Measurements from ENCODE around the gene UNG. TPM values are rescaled to one million over a fixed set of nuclear protein-coding genes. Genes with fewer than 3 reads are reported as not detected.

Gene UNG
- total RNA-seq, 2 experiments from 2014 or later = 3.3 to 3.6 TPM

DNA sequence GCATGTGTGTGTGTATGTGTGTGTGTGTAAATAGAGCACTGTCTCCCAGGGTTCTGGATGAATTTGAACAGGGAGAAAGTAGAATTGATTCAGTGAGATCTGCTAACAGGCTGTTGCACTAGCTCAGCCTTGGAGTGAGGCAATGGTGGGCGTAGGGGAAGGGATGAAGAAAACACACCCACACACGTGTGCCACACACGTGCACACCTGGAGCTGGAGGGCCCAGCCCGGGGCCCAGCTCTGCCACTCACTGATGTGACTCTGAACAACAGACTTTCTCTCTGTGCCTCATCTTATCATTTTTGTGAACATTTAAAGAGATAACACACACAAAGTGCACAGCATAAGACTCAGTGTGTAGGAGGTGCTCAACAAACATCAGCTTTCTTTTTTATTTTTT, 23.2 kb downstream of the UNG start:
- intact Hi-C loops (cut with DNase I, micrococcal nuclease) = no loop called here
- TF ChIP-seq, protein P1, sequence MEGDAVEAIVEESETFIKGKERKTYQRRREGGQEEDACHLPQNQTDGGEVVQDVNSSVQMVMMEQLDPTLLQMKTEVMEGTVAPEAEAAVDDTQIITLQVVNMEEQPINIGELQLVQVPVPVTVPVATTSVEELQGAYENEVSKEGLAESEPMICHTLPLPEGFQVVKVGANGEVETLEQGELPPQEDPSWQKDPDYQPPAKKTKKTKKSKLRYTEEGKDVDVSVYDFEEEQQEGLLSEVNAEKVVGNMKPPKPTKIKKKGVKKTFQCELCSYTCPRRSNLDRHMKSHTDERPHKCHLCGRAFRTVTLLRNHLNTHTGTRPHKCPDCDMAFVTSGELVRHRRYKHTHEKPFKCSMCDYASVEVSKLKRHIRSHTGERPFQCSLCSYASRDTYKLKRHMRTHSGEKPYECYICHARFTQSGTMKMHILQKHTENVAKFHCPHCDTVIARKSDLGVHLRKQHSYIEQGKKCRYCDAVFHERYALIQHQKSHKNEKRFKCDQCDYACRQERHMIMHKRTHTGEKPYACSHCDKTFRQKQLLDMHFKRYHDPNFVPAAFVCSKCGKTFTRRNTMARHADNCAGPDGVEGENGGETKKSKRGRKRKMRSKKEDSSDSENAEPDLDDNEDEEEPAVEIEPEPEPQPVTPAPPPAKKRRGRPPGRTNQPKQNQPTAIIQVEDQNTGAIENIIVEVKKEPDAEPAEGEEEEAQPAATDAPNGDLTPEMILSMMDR (IDR thresholded peaks at IDR 0.05) = no peak
- Histone ChIP-seq H3K9me3 (ENCODE audit: control insufficient read depth in 1 of 2, insufficient read depth in 1 of 2, low read length in 2 of 2) (no peaks in the 10 kb centered on the region), H3K4me3 (ENCODE audit: low read length) (no peak overlapping the region), H3K27me3 (ENCODE audit: control insufficient read depth in 1 of 2, insufficient read depth in 2 of 2, low read length in 2 of 2) (no peaks in the 10 kb centered on the region), H3K36me3 (ENCODE audit: insufficient read depth, low read length) (peaks cover 3% of the 10 kb centered on the region), H3K27ac (ENCODE audit: low read depth in 1 of 2, low read length in 2 of 2) (no peak overlapping the region), H3K4me1 (ENCODE audit: insufficient read depth, low read length) (peaks cover 5% of the 10 kb centered on the region)
- ChIA-PET POLR2A (no interaction called here), CTCF (no interaction called here)
- Mint-ChIP-seq H3K4me1 (ENCODE audit: low read depth) (peaks cover 4% of the 10 kb centered on the region), H3K27me3 (no peaks in the 10 kb centered on the region), H3K4me3 (no peak overlapping the region), H3K36me3 (ENCODE audit: low read depth) (no peaks in the 10 kb centered on the region), H3K9me3 (no peaks in the 10 kb centered on the region), H3K27ac (no peak overlapping the region)
- DNase-seq (no peak), ATAC-seq (ENCODE audit: poor library complexity) (no peak)

GRCh38 chr12:109121346-109121880, 24.0 kb downstream of the UNG start:
- TF ChIP-seq, protein P1 (IDR thresholded peaks at IDR 0.05) = no peak
- no peak overlapping the region for H3K4me3 ChIP-seq (ENCODE audit: low read length)
- ChIA-PET POLR2A (no interaction called here), CTCF (no interaction called here)
- Mint-ChIP-seq H3K36me3 (ENCODE audit: low read depth) (no peaks in the 10 kb centered on the region), H3K27me3 (no peaks in the 10 kb centered on the region), H3K9me3 (no peaks in the 10 kb centered on the region), H3K4me1 (ENCODE audit: low read depth) (no peaks in the 10 kb centered on the region), H3K4me3 (no peak overlapping the region), H3K27ac (no peak overlapping the region)
- H3K9me3 ChIP-seq (ENCODE audit: control insufficient read depth in 1 of 2, insufficient read depth in 1 of 2, low read length in 2 of 2) = no peaks in the 10 kb centered on the region
- H3K36me3 ChIP-seq (ENCODE audit: insufficient read depth, low read length) = peaks cover 3% of the 10 kb centered on the region
- H3K27me3 ChIP-seq (ENCODE audit: control insufficient read depth in 1 of 2, insufficient read depth in 2 of 2, low read length in 2 of 2) = no peaks in the 10 kb centered on the region
- ATAC-seq (ENCODE audit: poor library complexity) (no peak), DNase-seq (no peak)
- H3K27ac ChIP-seq (ENCODE audit: low read depth in 1 of 2, low read length in 2 of 2) = no peak overlapping the region
- intact Hi-C loops (cut with DNase I, micrococcal nuclease) = no loop called here
- H3K4me1 ChIP-seq (ENCODE audit: insufficient read depth, low read length) = no peaks in the 10 kb centered on the region

- H3K27me3 Mint-ChIP-seq = no peaks in the 10 kb centered on the region
- no peaks in the 10 kb centered on the region for H3K4me1 Mint-ChIP-seq (ENCODE audit: low read depth)
- intact Hi-C loops (cut with DNase I, micrococcal nuclease) = no loop called here
- H3K27ac ChIP-seq (ENCODE audit: low read depth in 1 of 2, low read length in 2 of 2) = no peak overlapping the region
- H3K4me3 Mint-ChIP-seq = no peak overlapping the region
- no peak overlapping the region for H3K27ac Mint-ChIP-seq
- ATAC-seq (ENCODE audit: poor library complexity) (no peak), DNase-seq (no peak)
- H3K4me1 ChIP-seq (ENCODE audit: insufficient read depth, low read length) = no peaks in the 10 kb centered on the region
- no peaks in the 10 kb centered on the region for H3K36me3 Mint-ChIP-seq (ENCODE audit: low read depth)
- H3K36me3 ChIP-seq (ENCODE audit: insufficient read depth, low read length) = peaks cover 3% of the 10 kb centered on the region
- POLR2A ChIA-PET = no interaction called here
- CTCF ChIA-PET = interaction anchor here (2.3 kb wide), 1 partner anchor 13 kb away, joined by 6 read pairs; no protein-coding TSS in a partner anchor
- H3K27me3 ChIP-seq (ENCODE audit: control insufficient read depth in 1 of 2, insufficient read depth in 2 of 2, low read length in 2 of 2) = no peaks in the 10 kb centered on the region
- TF ChIP-seq, protein P1 (IDR thresholded peaks at IDR 0.05) = no peak
- H3K9me3 Mint-ChIP-seq = no peaks in the 10 kb centered on the region
- no peak overlapping the region for H3K4me3 ChIP-seq (ENCODE audit: low read length)
- no peaks in the 10 kb centered on the region for H3K9me3 ChIP-seq (ENCODE audit: control insufficient read depth in 1 of 2, insufficient read depth in 1 of 2, low read length in 2 of 2)
Observed at GRCh38 chr12:109124878-109125648, 27.7 kb downstream of the UNG start.
